Measurements from ENCODE around the gene MDM4. TPM values are rescaled to one million over a fixed set of nuclear protein-coding genes. Genes with fewer than 3 reads are reported as not detected.

The MDM4 gene, protein sequence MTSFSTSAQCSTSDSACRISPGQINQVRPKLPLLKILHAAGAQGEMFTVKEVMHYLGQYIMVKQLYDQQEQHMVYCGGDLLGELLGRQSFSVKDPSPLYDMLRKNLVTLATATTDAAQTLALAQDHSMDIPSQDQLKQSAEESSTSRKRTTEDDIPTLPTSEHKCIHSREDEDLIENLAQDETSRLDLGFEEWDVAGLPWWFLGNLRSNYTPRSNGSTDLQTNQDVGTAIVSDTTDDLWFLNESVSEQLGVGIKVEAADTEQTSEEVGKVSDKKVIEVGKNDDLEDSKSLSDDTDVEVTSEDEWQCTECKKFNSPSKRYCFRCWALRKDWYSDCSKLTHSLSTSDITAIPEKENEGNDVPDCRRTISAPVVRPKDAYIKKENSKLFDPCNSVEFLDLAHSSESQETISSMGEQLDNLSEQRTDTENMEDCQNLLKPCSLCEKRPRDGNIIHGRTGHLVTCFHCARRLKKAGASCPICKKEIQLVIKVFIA
- total RNA-seq = 10 to 100 TPM; 38.0 to 66.9 TPM

DNA sequence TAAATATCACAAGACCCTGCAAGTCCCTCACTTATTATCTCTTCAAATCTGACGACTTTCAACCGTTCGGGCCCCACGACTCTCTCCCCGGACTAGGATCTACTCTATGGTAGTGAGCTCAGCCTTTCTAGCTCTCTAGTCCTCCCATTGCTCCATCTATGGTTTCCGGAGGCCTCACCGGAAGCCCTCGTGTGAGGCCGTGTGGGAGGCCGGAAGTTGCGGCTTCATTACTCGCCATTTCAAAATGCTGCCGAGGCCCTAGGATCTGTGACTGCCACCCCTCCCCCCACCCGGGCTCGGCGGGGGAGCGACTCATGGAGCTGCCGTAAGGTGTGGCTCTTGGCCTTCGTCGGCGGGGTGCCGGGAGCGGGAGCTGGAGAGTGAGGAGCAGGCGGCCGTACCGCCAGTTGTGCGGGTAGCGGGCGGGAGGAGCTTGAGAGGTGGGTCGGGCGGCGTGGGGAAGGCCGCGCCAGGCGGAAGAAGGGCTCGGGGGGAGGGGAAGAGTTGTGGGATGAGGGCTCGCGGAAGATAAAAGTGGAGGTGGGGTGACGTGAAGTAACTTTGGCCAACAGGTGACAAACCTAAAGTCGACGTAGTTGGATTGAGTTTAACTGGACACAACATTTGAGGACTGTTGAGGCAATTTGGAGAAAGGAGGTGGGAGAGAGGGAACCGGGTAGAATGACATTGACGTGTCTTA is at the start of gene MDM4:
Gene MDM4, plus strand, starts transcription at position 227 of the 700 bp plus-strand sequence. CDS start 9,113 bp downstream, outside the sequence.
- intact Hi-C loops (cut with DNase I) = no loop called here
- peak within 1 kb of the TSS; percentile 92 to 93 for H3K27ac ChIP-seq
- TF ChIP-seq POLR2A (IDR thresholded peaks at IDR 0.05) = peak; percentile 44
- TF ChIP-seq, protein P1, sequence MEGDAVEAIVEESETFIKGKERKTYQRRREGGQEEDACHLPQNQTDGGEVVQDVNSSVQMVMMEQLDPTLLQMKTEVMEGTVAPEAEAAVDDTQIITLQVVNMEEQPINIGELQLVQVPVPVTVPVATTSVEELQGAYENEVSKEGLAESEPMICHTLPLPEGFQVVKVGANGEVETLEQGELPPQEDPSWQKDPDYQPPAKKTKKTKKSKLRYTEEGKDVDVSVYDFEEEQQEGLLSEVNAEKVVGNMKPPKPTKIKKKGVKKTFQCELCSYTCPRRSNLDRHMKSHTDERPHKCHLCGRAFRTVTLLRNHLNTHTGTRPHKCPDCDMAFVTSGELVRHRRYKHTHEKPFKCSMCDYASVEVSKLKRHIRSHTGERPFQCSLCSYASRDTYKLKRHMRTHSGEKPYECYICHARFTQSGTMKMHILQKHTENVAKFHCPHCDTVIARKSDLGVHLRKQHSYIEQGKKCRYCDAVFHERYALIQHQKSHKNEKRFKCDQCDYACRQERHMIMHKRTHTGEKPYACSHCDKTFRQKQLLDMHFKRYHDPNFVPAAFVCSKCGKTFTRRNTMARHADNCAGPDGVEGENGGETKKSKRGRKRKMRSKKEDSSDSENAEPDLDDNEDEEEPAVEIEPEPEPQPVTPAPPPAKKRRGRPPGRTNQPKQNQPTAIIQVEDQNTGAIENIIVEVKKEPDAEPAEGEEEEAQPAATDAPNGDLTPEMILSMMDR (IDR thresholded peaks at IDR 0.05) = no peak
- peak; percentile 94 for TF ChIP-seq POLR2AphosphoS5 (IDR thresholded peaks at IDR 0.05)
- no peaks in the 10 kb centered on the region for H3K27me3 ChIP-seq (replicated peaks; ENCODE audit: insufficient read depth)
- WGBS = under 1% methylated on average over 43 of the region's 43 CpGs
- no peaks in the 10 kb centered on the region for H3K9me3 ChIP-seq
- peak within 1 kb of the TSS; percentile 66 to 78 for H3K4me3 ChIP-seq
- peaks cover 8% of the 10 kb centered on the region for H3K4me1 ChIP-seq (replicated peaks)
- no peaks in the 10 kb centered on the region for H3K36me3 ChIP-seq
- DNase-seq (ENCODE audit: low spot score) = peak; percentile 88

DNA sequence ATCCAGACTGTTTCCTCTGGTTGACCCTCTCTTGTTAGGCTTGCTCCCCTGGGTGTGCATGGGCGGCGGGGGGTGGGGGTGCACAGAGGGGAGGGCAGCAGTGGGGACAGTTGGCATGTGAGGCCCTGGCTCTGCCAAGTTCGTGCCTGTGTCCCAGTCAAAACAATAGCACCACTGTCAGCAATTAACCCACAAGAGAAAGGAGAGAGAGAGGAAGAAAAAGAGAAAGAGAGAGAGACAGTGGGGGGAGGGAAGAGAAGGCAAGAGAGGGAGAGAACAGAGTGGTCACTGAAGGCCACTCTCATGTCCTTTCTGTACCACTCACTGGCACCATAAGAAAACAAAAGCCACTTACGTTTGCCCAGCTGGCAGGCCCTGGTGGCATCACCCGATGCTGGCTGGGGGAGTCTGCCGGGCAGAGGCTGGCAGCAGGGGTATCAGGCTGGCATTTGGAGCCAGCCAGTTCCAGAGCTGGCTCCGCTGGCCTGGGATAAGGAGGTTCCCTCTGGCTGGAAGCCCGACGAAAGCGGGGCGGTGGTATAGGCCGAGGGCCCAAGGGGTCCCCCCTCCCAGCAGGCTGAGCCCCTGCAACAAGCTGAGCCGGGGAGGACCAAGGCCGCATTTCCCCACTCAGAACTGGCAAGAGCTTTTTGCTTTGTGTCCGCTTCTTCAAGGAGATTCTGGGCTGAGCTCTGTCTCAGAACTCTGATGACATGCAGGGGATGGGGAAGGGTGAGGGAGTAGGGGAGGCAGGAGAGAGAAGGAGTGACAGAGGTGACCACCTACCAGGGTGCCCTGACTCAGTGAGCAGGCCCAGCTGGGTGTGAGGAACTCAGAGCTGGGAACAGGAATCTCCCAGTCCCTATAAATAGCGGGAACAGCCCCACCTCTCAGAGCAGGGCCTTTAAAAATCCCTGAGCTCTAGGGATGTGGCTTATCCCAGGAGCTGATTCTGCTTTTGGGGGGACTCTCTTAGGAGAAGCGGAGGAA is 49.5 kb upstream of the MDM4 start:
- H3K4me1 ChIP-seq (replicated peaks) = peaks cover 8% of the 10 kb centered on the region
- 28% methylated on average over 17 of the region's 17 CpGs for WGBS

DNA sequence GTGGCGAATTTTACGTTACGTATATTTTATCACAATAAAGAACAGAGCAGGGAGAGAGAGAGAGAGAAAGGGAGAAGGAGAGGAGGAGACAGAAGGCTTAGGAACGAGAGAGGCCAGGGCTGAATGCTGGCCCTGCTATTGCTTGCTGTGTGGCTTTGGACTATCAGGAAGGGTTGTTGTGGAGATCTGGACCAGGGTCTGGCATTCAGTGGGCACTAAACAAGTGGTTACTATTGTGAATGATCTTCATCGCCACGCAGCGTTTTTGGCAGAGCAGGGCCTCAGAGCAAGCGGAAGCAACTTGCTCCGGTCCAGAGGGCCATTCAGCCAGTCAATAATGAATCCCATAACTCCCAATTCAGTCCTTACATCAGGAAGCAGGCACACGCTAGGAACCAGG is 48.0 kb upstream of the MDM4 start:
- H3K4me1 ChIP-seq (replicated peaks) = peaks cover 8% of the 10 kb centered on the region
- H3K9me3 ChIP-seq = no peaks in the 10 kb centered on the region
- no peak overlapping the region for H3K27ac ChIP-seq
- intact Hi-C loops (cut with DNase I) = no loop called here
- peaks cover 0 to 12% of the 10 kb centered on the region in 2 donors for H3K36me3 ChIP-seq
- H3K27me3 ChIP-seq (replicated peaks; ENCODE audit: insufficient read depth) = no peaks in the 10 kb centered on the region
- TF ChIP-seq POLR2A (IDR thresholded peaks at IDR 0.05) (no peak), POLR2AphosphoS5 (IDR thresholded peaks at IDR 0.05) (no peak)
- TF ChIP-seq, protein P1 (IDR thresholded peaks at IDR 0.05) = no peak
- WGBS = 93% methylated on average over 10 of the region's 10 CpGs
- no peak for DNase-seq (ENCODE audit: low spot score)
- H3K4me3 ChIP-seq = no peak overlapping the region

More for the DNA sequence above, 49.5 kb upstream of the MDM4 start:
- TF ChIP-seq, protein P1 (IDR thresholded peaks at IDR 0.05) = no peak
- no peak for TF ChIP-seq POLR2A (IDR thresholded peaks at IDR 0.05)
- no peak for TF ChIP-seq POLR2AphosphoS5 (IDR thresholded peaks at IDR 0.05)
- Histone ChIP-seq H3K27me3 (replicated peaks; ENCODE audit: insufficient read depth) (no peaks in the 10 kb centered on the region), H3K4me3 (no peak overlapping the region), H3K9me3 (no peaks in the 10 kb centered on the region), H3K36me3 (peaks cover 0 to 12% of the 10 kb centered on the region in 2 donors), H3K27ac (peak overlapping the region; percentile 11 to 28)
- DNase-seq (ENCODE audit: low spot score) = no peak
- intact Hi-C loops (cut with DNase I) = no loop called here

DNA sequence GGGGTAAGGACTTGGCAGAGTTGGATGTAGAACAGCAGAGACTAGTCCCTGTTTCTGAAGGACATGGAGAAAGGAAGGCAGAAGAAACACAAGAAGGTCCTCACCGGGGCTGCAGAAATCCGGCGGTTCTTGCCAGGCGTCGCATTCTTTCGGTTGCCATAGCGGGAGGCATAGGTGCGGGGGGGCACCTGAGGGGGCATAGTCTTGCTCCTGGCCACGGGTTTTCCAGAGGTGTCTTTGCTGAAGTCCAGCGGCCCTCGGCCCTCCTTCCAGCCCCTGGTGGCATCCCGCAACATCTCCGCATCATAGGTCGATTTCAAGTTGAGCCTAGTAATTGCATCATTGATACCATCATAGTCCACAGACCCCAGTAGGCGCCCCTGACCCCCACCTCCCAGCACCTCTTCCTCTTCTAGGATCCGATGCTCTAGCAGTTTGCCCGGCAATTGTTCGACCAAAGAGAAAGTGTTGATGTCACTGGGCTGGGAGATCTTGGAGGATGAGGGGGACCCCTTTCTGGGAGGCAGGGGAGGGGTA is 47.4 kb upstream of the MDM4 start:
- Histone ChIP-seq H3K4me3 (no peak overlapping the region), H3K27ac (no peak overlapping the region), H3K36me3 (peaks cover 0 to 10% of the 10 kb centered on the region in 2 donors), H3K27me3 (replicated peaks; ENCODE audit: insufficient read depth) (no peaks in the 10 kb centered on the region), H3K4me1 (replicated peaks) (peaks cover 8% of the 10 kb centered on the region), H3K9me3 (no peaks in the 10 kb centered on the region)
- intact Hi-C loops (cut with DNase I) = no loop called here
- no peak for DNase-seq (ENCODE audit: low spot score)
- TF ChIP-seq, protein P1 (IDR thresholded peaks at IDR 0.05) = no peak
- TF ChIP-seq POLR2A (IDR thresholded peaks at IDR 0.05) (no peak), POLR2AphosphoS5 (IDR thresholded peaks at IDR 0.05) (no peak)
- WGBS = 89% methylated on average over 18 of the region's 18 CpGs

All from prostate gland (tissue), 2 donors.